ENCODE data around the gene NTM. TPM values are rescaled to one million over a fixed set of nuclear protein-coding genes. Genes with fewer than 3 reads are reported as not detected.

Gene NTM
- total RNA-seq, 8 experiments from 2014 or later, result 0.80 to 169 (median 18.6) TPM

DNA sequence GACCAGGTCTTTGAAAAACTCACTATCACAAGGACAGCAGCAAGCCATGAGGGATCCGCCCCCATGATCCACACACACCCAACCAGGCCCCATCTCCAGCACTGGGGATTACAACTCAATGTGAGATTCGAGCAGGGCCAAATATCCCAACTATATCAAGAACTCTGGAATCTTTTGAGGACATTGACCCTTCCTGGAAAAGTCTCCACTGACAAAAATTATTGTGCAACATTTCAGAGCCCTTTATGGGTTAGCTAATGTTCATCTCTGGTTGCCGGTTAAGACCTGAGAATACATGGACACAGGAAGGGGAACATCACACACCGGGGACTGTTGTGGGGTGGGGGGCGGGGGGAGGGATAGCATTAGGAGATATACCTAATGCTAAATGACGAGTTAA lies 479.1 kb downstream of the NTM start:
- 0 to 73% (median 20%) methylated on average over 1 to 2 of the region's 6 CpGs; no CpG with 5 or more reads in 7 of the 10 experiments for WGBS, 10 experiments
- no peak for ATAC-seq (replicated peaks in 6 of 8)
- Histone ChIP-seq H3K27ac (no peak overlapping the region), H3K4me3 (no peak overlapping the region), H3K4me1 (replicated peaks in 1 of 2) (peaks cover 14 to 26% of the 10 kb centered on the region in 2 donors)
- in situ Hi-C loops (cut with MboI; ENCODE audit: low pct_unique_long_range_greater_than_20kb in 2 of 9, low sequenced_read_pairs in 9 of 9, unreplicated experiment in 9 of 9), result no loop called here

DNA sequence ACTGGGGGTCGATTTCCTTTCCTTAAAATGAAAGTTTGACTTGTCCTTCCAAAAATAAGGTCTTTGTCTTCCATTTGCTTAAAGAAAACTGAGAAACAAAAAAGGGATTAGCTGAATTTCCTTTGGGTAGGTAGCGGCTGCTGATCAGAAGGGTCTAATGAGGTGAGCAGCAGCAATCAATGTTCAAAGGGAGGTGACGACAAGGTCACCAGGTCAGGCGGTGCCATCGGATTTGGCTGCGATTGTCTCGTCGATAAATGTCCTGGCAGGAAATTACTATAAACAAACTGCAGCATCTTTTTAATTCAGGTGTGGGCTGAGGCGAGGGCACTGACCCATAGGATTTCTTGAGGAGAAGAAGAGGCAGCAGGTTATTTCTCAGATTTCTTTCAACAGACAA lies 480.1 kb downstream of the NTM start:
- ATAC-seq (replicated peaks in 6 of 8), result no peak
- no peak overlapping the region for H3K4me3 ChIP-seq
- peaks cover 14 to 26% of the 10 kb centered on the region in 2 donors for H3K4me1 ChIP-seq (replicated peaks in 1 of 2)
- in situ Hi-C loops (cut with MboI; ENCODE audit: low pct_unique_long_range_greater_than_20kb in 2 of 9, low sequenced_read_pairs in 9 of 9, unreplicated experiment in 9 of 9), result loop anchor here in 1 of 9 experiments (25.0 kb wide), 1 partner anchor 1212 kb away; no protein-coding TSS in a partner anchor
- WGBS, 10 experiments, result 31 to 94% (median 74%) methylated on average over 2 to 9 of the region's 9 CpGs; no CpG with 5 or more reads in 2 of the 10 experiments
- no peak overlapping the region for H3K27ac ChIP-seq

DNA sequence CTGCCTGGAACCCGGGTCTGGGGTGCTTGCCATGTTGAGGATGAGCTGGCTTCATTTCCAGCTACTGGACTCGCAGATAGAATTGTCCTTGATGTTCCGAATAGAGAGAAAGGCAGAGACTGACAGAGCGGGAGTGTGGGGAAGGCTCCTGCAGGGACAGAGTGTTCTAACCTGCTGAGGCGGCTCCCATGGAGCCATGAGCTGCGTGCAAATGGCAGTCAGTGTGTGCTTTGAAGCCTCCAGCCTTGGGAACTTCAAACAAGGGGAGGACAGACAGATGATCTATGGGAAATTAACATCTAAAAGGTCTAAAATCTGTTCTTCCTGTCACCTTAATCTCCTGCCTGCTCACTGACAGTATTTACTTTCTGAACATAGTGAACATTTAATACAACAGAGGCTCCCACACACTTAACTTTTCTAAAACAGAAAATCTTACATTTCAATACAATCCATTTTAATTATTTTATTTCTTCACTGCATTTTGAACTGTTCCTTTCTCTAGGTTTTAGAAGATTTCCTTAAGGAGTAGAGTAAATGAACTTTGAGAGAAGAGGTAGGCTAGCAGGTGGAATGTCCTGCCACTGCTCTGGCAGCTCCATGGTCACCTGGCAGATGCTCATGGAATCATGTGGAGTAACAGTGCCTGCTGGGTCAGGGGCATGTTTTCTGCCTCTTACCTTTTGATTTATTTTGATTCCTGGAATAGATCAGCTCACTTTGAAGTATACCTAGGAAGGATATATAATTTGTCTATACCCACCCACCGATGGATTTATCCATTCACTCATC lies 481.7 kb downstream of the NTM start:
- in situ Hi-C loops (cut with MboI; ENCODE audit: low pct_unique_long_range_greater_than_20kb in 2 of 9, low sequenced_read_pairs in 9 of 9, unreplicated experiment in 9 of 9), result loop anchor here in 1 of 9 experiments (25.0 kb wide), 1 partner anchor 1210 kb away; no protein-coding TSS in a partner anchor
- 0 to 42% (median 25%) methylated on average over 2 to 6 of the region's 7 CpGs; no CpG with 5 or more reads in 2 of the 10 experiments for WGBS, 10 experiments
- ATAC-seq (replicated peaks in 6 of 8), result peak in 5 of 8 experiments; percentile 69 to 98 (median 88)

DNA sequence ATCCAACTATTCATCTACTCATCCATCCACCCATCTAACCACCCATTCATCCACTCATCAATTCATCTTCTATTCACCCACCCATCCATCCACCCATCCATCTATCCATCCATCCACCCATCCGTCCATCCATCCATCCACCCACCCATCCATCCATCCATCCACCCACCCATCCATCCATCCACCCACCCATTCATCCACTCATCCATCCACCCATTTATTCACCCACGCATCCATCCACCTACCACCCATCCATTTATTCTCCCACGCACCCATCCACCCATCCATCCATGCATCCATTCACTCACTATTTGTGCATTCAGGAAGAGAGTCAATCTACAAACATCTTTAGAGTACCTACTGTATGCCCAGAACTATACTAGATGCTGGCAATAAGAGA lies 482.3 kb downstream of the NTM start:
- no peak for ATAC-seq (replicated peaks in 6 of 8)
- peaks cover 14 to 26% of the 10 kb centered on the region in 2 donors for H3K4me1 ChIP-seq (replicated peaks in 1 of 2)
- H3K27ac ChIP-seq, result no peak overlapping the region
- in situ Hi-C loops (cut with MboI; ENCODE audit: low pct_unique_long_range_greater_than_20kb in 2 of 9, low sequenced_read_pairs in 9 of 9, unreplicated experiment in 9 of 9), result loop anchor here in 1 of 9 experiments (25.0 kb wide), 1 partner anchor 1210 kb away; no protein-coding TSS in a partner anchor
- H3K4me3 ChIP-seq, result no peak overlapping the region
- 17 to 100% (median 81%) methylated on average over 1 to 2 of the region's 3 CpGs; no CpG with 5 or more reads in 4 of the 10 experiments for WGBS, 10 experiments

More for the DNA sequence above, 481.7 kb downstream of the NTM start:
- peaks cover 14 to 26% of the 10 kb centered on the region in 2 donors for H3K4me1 ChIP-seq (replicated peaks in 1 of 2)
- no peak overlapping the region for H3K27ac ChIP-seq
- no peak overlapping the region for H3K4me3 ChIP-seq

DNA sequence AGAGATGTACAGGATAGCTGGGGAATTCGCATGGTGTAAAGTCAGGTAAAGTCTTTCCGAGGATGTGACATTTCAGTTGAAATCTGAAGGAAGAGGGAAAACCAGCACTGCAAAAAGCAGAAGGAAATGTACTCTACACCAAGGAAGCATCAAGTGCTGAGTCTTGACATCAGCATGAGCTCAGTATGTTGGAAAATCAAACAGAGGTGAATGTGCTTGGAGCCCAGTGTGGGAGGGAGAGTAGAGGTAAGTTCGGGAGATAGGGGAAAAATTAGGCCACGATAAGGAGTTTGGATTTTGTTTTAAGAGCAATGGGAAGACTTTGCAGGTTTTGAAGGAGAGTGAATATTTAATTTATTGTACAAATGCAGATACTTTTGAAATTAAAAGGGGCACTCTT lies 484.0 kb downstream of the NTM start:
- ATAC-seq (replicated peaks in 6 of 8), result no peak
- in situ Hi-C loops (cut with MboI; ENCODE audit: low pct_unique_long_range_greater_than_20kb in 2 of 9, low sequenced_read_pairs in 9 of 9, unreplicated experiment in 9 of 9), result loop anchor here in 1 of 9 experiments (25.0 kb wide), 1 partner anchor 1208 kb away; no protein-coding TSS in a partner anchor
- Histone ChIP-seq H3K4me3 (no peak overlapping the region), H3K27ac (no peak overlapping the region), H3K4me1 (replicated peaks in 1 of 2) (peaks cover 14 to 20% of the 10 kb centered on the region in 2 donors)
- 76 to 100% (median 96%) methylated on average over 1 to 4 of the region's 4 CpGs; no CpG with 5 or more reads in 2 of the 10 experiments for WGBS, 10 experiments

DNA sequence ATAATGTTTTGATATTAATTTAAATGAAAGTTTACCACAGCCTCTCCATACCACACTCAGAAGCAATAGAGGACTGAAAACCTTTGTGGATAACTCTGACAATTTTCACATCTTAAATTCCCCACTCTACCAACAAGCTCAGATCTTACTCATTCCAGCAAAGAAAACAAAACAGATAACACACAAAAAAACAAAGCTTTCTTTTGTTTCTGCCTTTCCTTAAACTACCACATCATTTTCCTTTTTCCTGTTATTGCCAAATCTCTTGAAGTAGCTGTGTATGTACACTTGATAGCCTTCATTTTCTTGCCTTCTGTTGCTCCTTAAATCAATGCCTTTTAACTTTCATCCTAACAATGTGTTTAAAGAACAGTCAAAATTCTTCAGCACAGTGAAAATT lies 484.9 kb downstream of the NTM start:
- ATAC-seq (replicated peaks in 6 of 8), result no peak
- Histone ChIP-seq H3K27ac (no peak overlapping the region), H3K4me1 (replicated peaks in 1 of 2) (peaks cover 14 to 19% of the 10 kb centered on the region in 2 donors), H3K4me3 (no peak overlapping the region)
- in situ Hi-C loops (cut with MboI; ENCODE audit: low pct_unique_long_range_greater_than_20kb in 2 of 9, low sequenced_read_pairs in 9 of 9, unreplicated experiment in 9 of 9), result loop anchor here in 1 of 9 experiments (25.0 kb wide), 1 partner anchor 1207 kb away; no protein-coding TSS in a partner anchor

DNA sequence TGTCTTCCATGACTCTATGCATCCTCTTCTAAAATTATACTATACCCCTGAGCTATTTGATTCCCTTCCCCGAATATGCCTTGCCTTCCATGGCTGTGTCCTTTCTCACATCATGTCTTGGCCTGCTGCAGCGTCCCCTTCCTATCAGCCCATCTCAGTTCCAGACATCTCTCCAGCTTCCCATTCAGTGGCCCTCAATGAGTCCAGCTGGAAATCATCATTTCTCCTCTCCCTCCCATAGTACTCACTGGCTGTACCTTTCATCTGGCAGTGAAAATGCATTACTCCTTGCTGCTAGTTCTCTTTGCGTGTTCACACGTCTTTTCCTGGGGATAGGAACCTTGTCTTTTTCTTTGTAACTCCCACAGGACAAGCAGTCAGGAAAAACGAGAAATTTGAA lies 486.8 kb downstream of the NTM start:
- Histone ChIP-seq H3K4me1 (replicated peaks in 1 of 2) (peaks cover 0 to 16% of the 10 kb centered on the region in 2 donors), H3K4me3 (no peak overlapping the region), H3K27ac (no peak overlapping the region)
- in situ Hi-C loops (cut with MboI; ENCODE audit: low pct_unique_long_range_greater_than_20kb in 2 of 9, low sequenced_read_pairs in 9 of 9, unreplicated experiment in 9 of 9), result loop anchor here in 1 of 9 experiments (25.0 kb wide), 1 partner anchor 1205 kb away; no protein-coding TSS in a partner anchor
- 0 to 93% (median 66%) methylated on average over 1 to 5 of the region's 5 CpGs; no CpG with 5 or more reads in 2 of the 10 experiments for WGBS, 10 experiments
- no peak for ATAC-seq (replicated peaks in 6 of 8)

DNA sequence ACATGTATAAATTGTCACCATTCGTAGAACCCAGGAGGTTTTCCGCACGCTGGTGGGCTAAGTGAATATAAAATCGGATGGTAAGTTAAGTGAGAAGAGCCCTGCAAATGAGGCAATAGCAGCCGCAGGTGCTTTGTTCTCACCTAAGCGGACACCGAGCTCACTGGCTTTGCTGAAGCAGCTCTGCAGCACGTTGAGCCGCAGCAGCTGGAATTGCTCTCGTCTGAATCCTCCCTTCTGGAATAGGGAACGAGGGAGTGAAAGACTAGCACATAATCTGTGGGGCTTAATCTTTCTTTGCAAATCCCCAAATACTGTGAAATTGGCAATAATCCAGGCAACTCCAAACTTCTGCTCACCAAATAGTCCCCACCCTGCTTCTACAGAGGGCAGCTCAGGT lies 488.1 kb downstream of the NTM start:
- 68 to 100% (median 93%) methylated on average over 1 to 9 of the region's 11 CpGs; no CpG with 5 or more reads in 1 of the 10 experiments for WGBS, 10 experiments
- Histone ChIP-seq H3K4me1 (replicated peaks in 1 of 2) (peaks cover 0 to 16% of the 10 kb centered on the region in 2 donors), H3K4me3 (no peak overlapping the region), H3K27ac (no peak overlapping the region)
- in situ Hi-C loops (cut with MboI; ENCODE audit: low pct_unique_long_range_greater_than_20kb in 2 of 9, low sequenced_read_pairs in 9 of 9, unreplicated experiment in 9 of 9), result loop anchor here in 1 of 9 experiments (25.0 kb wide), 1 partner anchor 1204 kb away; no protein-coding TSS in a partner anchor
- no peak for ATAC-seq (replicated peaks in 6 of 8)

DNA sequence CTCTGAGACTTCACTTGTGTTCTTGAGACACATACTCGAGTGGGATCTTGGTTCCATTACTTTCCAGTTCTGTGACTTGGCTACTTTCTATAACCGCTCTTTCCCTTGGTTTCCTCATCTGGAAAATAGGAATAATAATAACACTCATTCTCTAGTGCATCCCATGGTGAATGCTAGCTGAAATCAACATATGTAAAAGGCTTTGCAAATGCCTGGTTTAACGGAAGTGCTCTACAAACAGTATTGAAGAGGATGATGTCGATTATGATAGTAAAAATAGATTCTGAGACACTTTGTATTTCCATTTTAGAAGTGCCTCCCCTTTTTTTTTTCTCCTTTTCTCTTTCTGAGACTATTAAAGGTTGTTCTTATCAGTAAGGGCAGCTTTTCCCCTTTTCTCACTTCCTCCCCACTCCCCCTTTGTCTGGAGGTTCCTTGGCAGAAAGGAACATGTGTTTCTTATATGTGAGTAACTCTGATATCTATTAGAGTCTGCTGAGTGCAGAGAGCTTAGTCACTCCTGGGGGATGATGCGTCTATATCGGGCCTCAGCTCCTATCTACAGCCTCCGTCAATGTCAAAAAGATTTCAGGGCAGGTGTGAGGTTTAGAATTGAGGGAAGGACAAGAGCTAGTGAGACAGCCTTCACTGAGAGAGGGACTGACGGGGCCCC lies 489.3 kb downstream of the NTM start:
- 26 to 97% (median 81%) methylated on average over 1 to 7 of the region's 8 CpGs for WGBS, 10 experiments
- H3K4me1 ChIP-seq (replicated peaks in 1 of 2), result peaks cover 4 to 22% of the 10 kb centered on the region in 2 donors
- peak in 7 of 8 experiments; percentile 32 to 94 (median 39) for ATAC-seq (replicated peaks in 6 of 8)
- in situ Hi-C loops (cut with MboI; ENCODE audit: low pct_unique_long_range_greater_than_20kb in 2 of 9, low sequenced_read_pairs in 9 of 9, unreplicated experiment in 9 of 9), result loop anchor here in 1 of 9 experiments (25.0 kb wide), 1 partner anchor 1203 kb away; no protein-coding TSS in a partner anchor
- H3K4me3 ChIP-seq, result no peak overlapping the region
- H3K27ac ChIP-seq, result no peak overlapping the region

DNA sequence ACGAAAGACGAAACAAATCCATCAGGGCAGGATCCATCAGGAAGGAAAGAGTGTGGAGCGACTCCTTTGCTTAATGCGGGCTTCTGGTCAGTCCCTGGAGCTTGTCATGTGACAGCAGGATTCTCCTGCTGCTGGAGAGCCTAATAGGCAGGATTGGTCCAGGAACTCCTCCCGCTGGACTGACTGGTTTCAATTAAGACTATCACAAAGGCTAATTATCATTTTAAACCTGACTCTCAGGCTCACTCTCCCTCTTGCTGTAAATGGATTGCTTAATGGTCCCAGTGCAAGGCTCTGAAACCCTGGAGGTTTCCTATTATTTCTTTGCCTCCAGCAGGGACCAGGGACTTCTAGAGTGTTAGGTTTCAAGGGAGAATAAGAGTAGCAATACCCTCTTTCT lies 493.8 kb downstream of the NTM start:
- in situ Hi-C loops (cut with MboI; ENCODE audit: low pct_unique_long_range_greater_than_20kb in 2 of 9, low sequenced_read_pairs in 9 of 9, unreplicated experiment in 9 of 9), result loop anchor here in 1 of 9 experiments (25.0 kb wide), 1 partner anchor 1198 kb away; no protein-coding TSS in a partner anchor
- peak in 3 of 8 experiments; percentile 15 to 44 (median 42) for ATAC-seq (replicated peaks in 6 of 8)

DNA sequence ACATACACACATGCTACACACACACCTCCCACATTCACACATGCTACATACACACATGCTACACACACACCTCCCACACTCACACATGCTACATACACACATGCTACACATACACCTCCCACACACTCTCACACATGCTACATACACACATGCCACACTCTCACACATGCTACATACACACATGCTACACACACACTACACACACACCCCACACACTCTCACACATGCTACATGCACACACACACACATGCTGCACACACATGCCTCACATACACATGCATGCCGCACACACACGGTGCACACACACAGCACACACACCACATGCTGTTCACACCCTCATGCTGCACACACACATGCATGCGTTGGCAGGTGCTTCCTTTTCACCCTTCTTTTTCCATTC lies 495.4 kb downstream of the NTM start:
- 89 to 100% (median 93%) methylated on average over 1 to 3 of the region's 3 CpGs; no CpG with 5 or more reads in 5 of the 10 experiments for WGBS, 10 experiments
- no peak overlapping the region for H3K27ac ChIP-seq
- peaks cover 22 to 43% of the 10 kb centered on the region in 2 donors for H3K4me1 ChIP-seq (replicated peaks in 1 of 2)
- H3K4me3 ChIP-seq, result no peak overlapping the region
- in situ Hi-C loops (cut with MboI; ENCODE audit: low pct_unique_long_range_greater_than_20kb in 2 of 9, low sequenced_read_pairs in 9 of 9, unreplicated experiment in 9 of 9), result loop anchor here in 1 of 9 experiments (25.0 kb wide), 1 partner anchor 1196 kb away; no protein-coding TSS in a partner anchor
- no peak for ATAC-seq (replicated peaks in 6 of 8)

More for the DNA sequence above, 493.8 kb downstream of the NTM start:
- no peak overlapping the region for H3K4me3 ChIP-seq
- H3K4me1 ChIP-seq (replicated peaks in 1 of 2), result peaks cover 22 to 46% of the 10 kb centered on the region in 2 donors
- WGBS, 10 experiments, result 47 to 92% (median 67%) methylated on average over 2 to 5 of the region's 5 CpGs; no CpG with 5 or more reads in 1 of the 10 experiments
- H3K27ac ChIP-seq, result no peak overlapping the region

DNA sequence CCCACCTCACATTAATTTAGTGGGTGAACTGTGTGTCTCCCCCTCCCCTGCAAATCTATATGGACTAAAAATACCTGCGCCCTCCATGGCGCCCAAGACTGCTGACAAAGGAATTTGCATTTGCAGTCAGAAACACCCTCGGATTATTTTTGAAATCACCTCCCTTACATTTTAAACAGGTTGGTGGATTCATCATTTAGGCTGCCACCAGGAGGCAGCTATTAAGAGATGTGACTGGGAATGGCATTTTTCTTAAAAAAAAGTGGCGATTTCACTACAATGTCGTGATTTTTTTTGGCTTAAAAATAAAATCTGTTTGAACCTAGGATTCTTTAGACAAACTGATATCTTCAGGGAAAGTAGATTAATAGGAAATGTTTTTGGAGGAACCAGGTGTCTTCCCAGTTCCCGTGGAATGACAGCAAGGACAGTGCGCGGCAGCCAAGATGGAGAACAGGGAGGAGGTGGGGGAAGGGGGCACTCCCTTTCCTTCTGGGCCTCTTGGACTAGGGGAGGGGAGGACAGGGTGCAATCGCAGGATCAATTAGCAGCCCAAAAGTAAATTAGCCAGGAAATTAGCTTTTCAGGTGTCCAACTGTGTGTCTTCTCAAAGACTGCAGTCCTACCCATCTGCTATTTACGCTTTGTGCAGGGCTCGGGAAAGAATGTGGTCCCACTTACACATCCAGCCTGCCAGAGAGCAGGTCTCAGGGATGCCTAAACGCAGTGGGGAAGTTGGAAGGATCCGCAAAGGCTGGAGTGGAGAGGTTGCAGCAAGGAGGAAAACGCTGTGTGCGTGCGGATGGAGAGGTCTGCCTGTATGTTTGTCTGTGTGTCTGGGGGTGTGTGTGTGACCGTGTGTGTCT lies 496.4 kb downstream of the NTM start:
- Histone ChIP-seq H3K27ac (no peak overlapping the region), H3K4me1 (replicated peaks in 1 of 2) (peaks cover 22 to 34% of the 10 kb centered on the region in 2 donors), H3K4me3 (no peak overlapping the region)
- 26 to 90% (median 76%) methylated on average over 2 to 11 of the region's 17 CpGs; no CpG with 5 or more reads in 1 of the 10 experiments for WGBS, 10 experiments
- peak in 1 of 8 experiments; percentile 7 for ATAC-seq (replicated peaks in 6 of 8)
- in situ Hi-C loops (cut with MboI; ENCODE audit: low pct_unique_long_range_greater_than_20kb in 2 of 9, low sequenced_read_pairs in 9 of 9, unreplicated experiment in 9 of 9), result loop anchor here in 1 of 9 experiments (25.0 kb wide), 1 partner anchor 1196 kb away; no protein-coding TSS in a partner anchor
